HG03442 (cell line): ENCODE data around the gene RAB7A.
A peak's percentile ranks its signal among the peaks of the same experiment; 100 is the strongest.

Experiments
- ATAC-seq: cut with Tn5 transposase; IDR thresholded peaks from one replicate; pipeline ENCODE4 v1.9.1; 2021; ENCODE audit warnings: mild to moderate bottlenecking, moderate library complexity; ENCODE audit not compliant: unreplicated experiment

The RAB7A gene

DNA sequence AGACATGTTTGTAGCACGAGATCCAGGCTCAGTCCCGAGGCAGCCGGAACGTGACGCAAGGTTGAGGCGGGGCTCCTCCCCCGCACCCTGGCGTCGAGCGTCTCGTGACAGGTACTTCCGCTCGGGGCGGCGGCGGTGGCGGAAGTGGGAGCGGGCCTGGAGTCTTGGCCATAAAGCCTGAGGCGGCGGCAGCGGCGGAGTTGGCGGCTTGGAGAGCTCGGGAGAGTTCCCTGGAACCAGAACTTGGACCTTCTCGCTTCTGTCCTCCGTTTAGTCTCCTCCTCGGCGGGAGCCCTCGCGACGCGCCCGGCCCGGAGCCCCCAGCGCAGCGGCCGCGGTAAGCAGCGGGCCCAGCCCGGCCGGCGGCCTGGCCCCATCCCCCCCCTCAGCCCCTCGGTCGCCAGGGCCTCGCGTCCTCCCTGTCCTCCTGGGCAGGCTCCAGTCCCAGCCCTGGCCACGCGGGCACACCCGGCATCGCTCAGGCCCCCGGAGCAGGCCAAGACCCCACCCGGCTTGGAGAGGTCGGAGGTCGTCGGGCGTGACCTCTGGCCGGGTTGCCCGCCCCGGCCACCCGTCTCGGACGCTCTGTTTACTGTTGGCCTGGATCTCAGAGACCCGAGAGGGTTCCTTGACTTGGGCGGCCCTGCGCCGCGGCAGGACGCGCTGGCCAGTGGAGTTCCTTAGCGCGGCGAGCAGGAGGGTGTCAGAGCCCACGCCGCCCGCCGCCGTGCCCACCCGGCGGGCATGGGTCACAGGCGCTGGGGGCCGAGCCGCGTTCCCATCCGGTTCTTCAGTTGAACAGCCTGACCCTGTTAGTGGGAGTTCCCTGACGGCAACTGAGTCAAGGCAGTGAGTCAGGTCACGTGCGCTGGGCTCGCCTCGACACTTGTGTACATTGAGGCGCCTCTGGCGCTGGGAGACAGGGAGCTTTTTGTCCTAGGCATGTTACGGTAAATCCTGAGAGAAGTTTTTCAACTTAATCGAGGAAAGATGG, at the start of gene RAB7A:
RAB7A (plus strand) TSS at position 161 of the 994 bp plus-strand sequence. CDS start 69,185 bp downstream, outside the sequence.
- ATAC-seq: peak; percentile 86

DNA sequence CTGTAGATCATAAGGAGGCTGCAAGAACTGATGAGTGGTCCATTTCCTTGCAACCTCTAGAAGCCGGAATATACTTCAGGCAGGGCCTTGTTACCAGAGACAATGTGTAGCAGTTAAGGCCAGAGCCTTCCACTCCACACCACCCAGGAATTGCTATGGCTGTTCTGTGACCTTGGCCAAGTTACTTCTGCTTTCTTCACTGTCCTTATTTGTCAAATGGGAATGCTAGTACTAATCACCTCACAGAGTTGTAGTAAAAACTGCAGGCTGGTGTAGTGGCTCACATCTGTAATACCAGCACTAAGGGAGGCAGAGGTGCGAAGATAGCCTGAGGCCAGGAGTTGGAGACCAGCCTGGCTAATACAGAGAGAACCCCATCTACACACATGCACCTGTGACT, 46.6 kb upstream of the RAB7A start:
- ATAC-seq: no peak

DNA sequence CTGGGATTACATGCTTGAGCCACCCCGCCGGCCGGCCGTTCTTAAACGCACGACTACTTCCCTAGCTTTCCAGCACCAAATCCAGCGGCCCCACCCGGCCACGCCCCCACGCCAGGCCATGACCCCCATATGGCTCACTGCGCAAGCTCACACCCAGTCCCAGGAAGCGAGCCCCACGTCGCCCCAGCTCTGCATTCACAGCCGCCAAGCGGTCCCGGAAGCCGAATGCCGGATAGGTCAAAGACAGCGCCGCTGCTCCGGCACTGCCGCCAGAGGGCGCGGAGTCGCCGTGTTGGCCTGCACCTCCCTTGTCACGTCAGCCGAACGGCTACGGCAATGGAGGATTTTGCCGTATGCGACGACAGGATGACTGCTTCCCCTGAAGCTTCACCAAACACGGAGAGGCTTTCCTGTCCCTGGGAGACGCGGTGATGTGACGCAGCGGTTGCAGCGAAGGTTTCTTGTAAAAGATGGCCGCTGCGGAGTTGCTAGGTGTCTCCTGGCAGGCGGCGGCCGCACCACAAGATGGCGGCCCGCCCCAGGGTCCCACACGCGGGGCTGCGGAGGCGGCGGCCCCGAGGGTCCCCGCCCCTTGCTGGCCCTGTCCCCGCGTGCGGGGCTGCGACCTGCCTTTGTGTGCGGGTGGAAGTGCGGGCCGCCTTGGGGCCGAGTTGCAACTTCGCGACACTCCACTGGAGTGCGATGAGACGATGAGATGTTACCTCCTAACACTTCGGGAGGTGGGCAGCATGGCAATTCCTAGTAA, 45.2 kb upstream of the RAB7A start:
- ATAC-seq: peak; percentile 94

DNA sequence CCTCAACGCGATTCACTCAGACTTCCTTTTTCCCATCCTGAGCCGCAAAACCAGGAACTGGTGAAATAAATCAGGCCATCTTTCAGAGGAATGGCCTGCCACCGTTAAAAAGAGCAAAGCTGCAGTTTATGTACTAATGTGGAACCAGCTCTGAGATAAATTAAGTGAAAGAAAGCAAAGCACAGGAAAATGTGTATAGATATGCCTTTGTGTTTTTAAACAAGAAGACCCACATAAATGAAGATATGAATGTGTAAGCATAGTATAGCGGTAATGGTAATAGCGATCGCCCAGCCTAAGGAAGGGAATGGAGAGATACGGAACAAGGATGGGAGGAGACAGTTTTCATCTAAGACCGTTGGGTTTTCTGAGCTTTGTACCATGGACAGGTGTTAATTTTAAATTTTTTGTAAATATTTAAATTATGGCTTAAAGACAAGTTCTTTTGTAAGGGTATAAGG, 44.6 kb upstream of the RAB7A start:
- no peak for ATAC-seq

DNA sequence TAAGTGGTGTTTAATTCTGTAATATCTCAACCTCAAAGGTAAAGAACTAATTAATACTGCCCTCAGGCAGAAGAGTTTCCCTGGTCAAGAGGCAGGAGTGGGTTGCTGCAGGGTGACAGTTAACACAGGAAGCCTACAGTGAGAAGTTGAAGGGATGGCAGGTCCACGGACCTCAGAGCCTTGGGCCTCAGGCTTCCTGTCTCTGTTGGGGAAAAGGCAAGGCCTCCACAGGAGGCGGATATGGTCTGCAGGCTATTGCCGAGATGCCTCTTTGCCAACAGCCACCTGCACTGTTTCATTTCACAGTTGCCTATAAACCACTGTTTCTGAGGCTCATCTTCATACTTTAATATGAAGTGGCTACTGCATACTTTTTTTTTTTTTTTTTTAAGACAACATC, 42.0 kb upstream of the RAB7A start:
- ATAC-seq: no peak

DNA sequence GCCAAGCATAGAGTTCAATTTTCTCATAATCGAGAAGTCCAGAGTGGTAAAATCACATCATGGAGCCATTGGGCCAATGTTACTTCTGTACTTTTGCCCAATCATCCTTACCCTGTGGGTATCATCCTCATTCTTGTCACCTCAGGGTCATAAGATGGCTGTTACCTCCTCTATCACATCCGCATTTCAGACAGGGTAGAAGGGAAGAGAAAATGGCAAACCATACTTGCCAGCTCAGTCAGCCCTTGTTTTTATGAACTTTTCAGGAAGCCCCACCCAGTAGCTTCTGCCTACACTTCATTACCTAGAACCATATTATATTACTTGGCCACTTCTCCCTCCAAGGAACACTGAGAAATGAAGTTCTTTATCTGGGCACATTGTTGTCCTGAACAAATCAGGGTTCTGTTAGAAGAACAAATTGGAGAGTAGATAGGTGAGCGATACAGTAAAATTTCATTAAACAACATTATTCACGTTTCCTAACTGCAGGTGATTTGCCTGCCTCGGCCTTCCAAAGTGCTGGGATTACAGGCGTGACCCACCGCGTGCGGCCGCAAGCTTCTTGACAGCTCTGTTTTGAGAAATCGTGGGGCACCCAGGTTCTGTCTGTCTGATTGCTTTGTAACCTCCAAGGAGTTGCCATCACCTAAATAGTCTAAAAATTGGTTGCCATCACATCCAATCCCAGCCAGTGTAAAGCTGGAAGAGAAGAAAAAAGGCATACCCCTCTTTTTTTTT, 40.8 kb upstream of the RAB7A start:
- ATAC-seq: no peak

DNA sequence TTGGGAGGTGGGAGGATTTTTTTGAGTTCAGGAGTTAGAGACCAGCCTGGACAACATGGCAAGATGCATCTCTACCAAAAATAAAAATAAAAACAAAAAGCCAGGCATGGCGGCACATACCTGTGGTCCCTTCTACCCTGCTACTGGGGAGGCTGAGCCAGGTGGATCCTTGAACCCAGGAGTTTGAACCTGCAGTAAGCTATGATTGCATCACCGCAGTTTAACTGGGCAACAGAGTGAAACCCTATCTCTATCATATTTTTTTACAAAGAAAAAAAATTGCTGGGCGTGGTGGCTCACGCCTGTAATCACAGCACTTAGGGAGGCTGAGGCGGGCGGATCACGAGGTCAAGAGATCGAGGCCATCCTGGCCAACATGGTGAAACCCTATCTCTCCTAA, 39.5 kb upstream of the RAB7A start:
- ATAC-seq: no peak

DNA sequence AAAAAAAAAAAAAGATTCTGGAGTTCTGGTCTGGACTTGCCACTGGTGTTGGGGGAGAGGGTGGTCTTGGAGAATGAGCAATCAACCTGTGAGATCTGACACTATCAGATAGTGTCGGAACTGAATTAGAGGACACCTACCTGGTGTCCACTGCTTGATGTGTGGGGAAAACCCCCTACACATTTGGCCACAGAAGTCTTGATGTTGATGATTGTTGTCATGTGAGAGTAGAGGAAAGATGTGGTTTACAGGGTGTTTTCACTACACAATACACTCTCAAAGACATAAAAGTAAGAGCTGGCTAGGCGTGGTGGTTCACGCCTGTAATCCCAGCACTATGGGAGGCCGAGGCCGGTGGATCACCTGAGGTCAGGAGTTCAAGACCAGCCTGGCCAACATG, 36.9 kb upstream of the RAB7A start:
- ATAC-seq: no peak

DNA sequence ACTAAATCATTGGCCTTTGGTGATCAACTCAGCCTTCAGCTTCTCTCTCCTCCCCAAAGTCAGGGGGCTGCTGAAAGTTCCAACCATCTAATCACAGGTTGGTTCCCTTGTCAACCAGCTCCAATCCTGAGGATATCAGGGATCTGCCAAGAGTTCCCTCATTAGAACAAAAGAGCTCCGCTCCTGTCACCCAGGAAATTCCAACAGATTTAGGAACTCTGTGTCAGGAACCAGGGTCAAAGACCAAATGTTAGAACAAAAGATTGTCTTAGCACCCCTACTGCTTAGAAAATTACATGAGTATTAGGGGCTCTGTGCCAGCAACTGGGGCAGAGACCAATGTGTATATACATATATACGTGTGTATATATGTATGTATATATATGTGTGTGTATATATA, 32.3 kb upstream of the RAB7A start:
- no peak for ATAC-seq

DNA sequence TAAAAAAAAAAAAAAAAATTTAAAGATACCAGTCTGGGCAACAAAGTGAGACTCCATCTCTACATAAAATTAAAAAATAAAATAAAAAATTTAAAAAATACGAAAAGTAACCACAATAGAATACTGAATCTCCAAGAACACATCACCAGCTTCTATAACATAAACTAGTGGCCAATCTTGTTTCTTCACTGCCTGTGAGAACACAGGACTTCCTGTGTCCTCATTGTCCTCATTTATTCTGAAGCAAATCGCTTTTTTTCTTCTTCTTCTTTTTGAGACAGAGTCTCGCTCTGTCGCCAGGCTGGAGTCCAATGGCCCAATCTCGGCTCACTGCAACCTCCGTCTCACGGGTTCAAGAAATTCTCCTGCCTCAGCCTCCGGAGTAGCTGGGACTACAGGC, 28.6 kb upstream of the RAB7A start:
- no peak for ATAC-seq

DNA sequence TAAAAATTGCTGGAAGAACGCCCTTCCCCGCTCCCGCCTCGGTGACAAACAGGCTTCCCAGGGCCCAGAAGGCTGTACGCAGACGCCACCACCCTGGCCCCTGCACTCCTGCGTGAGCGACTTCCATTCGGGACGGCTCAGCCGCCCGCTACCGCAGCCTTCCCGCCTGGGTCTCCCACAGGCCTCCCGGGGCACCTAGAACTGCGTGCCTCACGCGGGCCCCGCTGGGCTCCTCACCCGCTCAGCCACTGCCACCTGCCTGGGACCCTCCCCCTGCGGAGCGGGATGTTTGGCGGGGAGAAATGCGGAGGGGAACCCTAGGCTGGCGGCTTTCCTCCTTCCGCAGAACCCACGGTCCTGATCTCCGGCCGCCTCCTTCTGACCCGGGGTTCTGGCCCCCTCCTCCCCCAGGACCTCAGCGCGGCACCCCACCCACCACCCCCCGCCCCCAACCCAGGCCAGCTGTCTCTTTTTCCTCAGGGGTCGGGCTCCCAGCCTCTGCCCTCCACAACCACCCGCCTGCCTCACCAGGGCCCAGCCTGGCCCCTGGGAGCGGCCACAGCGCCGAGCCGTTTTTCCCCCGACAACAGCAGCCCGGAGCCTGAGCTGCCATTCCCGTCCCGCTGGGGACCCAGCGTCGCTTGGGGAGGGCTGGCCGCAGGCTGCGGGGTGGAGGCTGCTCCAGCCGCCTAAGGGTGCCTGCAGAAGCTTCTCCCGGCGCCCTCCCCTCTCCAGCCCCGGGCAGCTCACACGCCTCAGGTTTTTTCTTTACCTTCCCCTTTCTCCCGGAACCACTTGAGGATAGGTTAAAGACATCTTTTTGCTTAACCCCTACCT, 27.6 kb upstream of the RAB7A start:
- ATAC-seq: no peak

DNA sequence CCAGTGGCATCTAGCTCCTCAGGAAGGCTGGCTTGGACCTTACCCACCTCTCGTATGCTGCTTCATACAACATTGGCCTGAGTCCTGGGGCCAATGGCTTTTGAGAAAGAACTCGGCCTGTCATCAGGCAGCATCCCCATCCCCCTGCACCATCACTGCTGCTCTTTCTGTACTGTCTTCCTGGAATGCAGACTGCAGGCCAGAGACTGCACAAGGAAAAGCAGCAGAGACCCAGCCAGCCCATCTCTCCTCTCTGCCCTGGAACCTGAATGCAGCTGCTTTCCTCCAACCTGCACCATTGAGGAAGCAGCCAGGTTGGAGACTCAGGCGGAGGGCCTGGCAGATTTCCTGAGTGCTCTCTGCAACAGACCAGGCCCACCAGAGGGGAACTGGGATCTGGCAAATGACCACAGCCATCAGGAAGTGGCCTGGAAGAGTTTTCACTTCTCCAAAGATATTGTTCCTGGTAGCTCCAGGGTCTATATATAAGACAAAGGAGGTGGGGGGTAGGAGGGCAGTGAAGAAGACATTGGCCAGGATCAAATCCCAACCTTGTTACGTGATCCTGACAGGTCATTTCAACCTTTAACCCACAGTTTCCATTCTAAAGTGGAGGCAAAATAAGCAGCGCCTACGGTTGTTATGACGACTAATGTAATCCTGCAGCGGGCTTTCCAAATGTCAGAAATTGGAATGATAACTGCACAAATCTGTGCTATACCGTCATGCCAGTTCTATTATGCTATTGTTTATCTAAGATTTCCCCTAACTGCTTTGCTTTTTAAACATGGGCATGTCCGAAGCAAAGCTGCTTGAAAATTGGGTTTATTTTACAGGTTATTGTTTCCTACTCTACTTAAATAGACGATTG, 24.4 kb upstream of the RAB7A start:
- ATAC-seq: no peak

DNA sequence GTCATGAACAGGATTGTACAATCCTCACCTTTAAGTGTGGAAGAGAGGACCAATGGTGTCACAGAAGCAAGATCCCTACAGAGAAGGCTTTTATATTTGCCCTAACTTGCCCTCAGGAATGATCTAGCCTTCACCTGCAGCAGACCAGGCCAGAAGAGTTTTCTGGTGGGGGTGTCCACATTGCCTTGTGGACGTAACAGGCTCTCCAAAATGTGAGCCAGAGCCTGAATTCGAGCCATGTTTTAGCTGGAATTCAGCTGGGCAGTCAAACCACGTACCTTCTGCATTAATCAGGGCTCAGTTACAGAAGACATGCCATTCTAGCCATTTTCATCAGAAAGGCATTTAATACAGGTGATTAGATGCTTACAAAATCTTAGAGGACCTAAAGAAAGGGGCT, 23.6 kb upstream of the RAB7A start:
- no peak for ATAC-seq

DNA sequence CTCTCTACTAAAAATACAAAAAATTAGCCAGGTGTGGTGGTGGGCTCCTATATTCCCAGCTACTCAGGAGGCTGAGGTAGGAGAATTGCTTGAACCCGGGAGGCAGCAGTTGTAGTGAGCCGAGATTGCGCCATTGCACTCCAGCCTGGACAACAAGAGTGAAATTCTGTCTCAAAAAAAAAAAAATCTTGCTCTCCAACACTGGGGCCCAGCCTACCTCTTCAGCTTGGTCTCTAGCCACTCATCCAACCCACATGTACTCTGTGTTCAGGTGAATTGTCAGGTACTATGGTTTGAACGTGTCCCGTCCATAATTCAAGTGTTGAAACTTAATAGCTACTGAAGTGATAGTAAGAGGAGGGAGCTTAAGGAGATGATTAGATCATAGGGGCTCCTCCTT, 22.4 kb upstream of the RAB7A start:
- ATAC-seq: no peak

DNA sequence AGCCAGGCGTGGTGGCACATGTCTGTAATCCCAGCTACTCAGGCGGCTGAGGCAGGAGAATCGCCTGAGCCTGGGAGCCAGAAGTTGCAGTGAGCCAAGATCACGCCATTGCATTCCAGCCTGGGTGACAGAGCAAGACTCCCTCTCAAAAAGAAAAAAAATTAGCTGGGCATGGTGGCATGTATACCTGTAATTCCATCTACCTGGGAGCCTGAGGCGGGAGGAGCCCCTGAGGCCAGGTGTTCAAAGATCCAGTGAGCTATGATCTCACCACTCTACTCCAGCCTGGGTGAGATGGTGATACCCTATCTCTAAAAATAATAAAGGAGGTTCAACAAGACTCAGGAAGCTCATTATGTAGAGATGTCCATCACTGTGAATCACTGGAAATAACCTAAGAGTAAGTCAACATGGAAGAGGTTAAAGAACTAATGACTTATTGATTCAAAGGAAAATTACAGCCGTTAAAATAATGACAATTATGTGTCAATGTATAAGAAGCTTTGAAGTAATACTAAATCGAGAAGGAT, 19.8 kb upstream of the RAB7A start:
- ATAC-seq: no peak

DNA sequence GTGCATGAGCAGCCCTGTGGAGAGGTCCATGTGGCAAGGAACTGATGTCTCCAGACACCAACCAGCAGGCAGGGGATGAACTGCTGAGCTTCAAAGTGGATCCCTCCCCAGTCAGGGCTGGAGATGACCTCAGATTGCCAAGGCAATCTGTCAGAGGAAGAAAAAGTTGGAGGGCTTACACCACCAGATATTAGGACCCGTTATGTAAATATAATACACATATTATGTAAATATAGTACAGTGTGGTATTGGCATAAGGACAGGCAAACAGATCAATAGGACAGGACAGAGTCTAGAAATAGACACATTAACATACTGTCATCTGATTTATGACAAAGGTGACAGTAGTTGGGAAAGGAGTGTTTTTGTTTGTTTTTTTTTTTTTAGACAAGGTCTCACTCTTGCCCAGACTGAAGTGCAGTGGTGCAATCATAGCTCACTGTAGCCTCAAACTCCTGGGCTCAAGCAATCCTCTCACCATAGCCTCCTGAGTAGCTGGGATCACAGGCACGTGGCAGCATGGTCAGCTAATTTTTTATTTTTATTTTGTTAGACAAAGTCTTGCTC, 18.0 kb upstream of the RAB7A start:
- ATAC-seq: no peak

DNA sequence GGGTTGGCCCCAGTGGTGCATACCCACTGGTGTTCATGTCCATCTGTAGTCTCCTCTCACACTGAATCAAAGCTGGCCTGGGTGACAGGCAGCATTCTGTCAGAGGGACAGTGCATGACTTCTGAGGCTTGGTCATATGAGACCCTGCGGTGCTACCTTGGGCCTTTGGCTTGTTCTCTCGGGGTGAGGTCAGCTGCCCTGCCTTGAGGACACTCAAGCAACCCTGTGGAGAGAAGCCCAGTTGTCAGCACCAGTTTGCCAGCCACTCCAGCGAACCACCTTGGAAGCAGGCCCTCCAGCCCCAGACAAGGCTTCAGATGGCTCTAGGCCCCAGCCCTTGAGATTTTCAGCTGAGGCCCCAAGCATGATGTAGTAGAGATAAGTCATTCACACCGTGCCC, 16.9 kb upstream of the RAB7A start:
- no peak for ATAC-seq

DNA sequence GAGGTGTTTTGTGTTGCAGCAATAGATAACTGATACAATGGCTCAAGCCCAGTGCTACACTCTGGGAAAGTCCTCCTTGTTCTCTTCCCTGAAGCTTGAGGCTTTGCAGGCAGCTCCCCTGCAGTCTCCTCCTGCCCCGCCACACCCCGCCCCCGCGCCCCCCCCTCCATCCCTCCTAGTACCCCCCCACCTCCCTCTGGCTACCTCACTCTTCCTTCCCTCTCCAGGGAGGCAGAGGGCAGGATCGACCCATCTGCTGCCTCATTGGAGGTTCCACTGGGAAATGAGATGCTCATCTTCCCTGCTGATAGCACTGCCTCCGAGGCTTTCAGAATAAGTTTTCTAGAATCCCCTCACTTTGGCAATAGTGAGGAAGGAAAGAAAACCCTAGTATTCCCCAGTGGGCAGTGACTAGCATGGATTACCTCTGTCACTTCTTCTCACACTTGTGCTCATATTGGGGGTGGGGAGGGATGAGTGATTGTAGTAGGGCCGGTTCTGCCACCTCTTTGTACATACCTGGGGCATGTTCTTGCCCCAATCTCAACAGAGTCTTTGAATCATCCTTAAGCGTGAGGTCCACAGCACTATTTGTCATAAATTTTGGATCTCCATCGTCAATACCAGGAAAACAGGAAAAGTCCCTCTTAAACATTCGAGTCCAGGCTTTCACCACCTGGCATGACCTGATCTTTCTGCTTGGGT, 16.3 kb upstream of the RAB7A start:
- ATAC-seq: no peak
